ENCODE data around the gene DDX47.

- TF ChIP-seq ZBTB40 (IDR thresholded peaks at IDR 0.05) (no peak), ZBTB40 (CRISPR knock-in tag; IDR thresholded peaks at IDR 0.05) (no peak), CEBPG (CRISPR knock-in tag; IDR thresholded peaks at IDR 0.05) (no peak), ZNF790 (CRISPR knock-in tag; IDR thresholded peaks at IDR 0.05; ENCODE audit: borderline replicate concordance) (no peak), CTCF (CRISPR knock-in tag; IDR thresholded peaks at IDR 0.05) (peak; percentile 75)
These were observed 24.3 kb upstream of the DDX47 start for GRCh38 chr12:12788675-12789368.

All from HepG2 (cell line).